ENCODE measurements around the gene DDX56. TPM values are rescaled to one million over a fixed set of nuclear protein-coding genes. Genes with fewer than 3 reads are reported as not detected.

The DDX56 gene
- total and polyA plus RNA-seq, 2 of the 13 experiments (the other 11 are each of a cell fraction or from before 2014, with no cell fraction given), result 82.6 to 120 TPM

DNA sequence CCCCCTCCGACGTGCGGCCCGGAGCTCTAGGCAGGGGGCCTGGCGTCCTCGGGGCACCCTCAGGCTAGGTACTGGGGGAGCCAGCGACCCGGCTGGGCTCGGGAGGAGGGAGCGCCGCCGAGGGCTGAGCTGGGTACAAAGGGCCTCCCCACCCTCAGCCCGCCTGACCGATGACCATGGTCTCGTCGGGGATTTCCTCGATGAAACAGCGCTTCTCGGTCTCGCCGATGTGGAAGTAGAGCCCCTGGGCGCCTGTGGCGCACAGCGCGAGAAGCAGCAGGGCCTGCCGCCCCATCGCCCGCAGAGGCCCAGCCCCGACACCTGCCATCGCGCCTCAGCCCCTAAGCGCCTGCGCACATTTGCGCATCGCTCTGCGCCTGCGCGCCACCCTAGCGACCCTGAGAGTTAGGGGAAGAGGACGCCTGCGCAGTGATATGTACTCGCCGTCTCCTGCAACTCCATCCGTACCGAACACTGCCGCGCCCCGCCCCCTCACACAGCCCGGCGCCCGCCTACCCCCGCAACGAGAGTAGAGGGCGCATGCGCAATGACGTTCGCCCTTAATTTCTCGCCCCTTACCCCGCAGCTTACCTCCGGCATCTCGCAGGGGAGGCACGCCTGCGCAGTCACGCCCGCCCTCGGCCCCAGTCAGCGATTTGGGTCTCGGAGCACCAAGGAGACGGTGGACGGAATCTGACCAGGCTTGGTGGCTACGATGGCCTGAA lies 8.3 kb upstream of the DDX56 start, which contains the start of gene TMED4 (continued):
- TF ChIP-seq ZNF841 (CRISPR knock-in tag; IDR thresholded peaks at IDR 0.05; ENCODE audit: borderline replicate concordance), result no peak
- peak; percentile 68; the same call in 1 of the 2 replicates for TF ChIP-seq ZNF746 (CRISPR knock-in tag; IDR thresholded peaks at IDR 0.05)
- no peak for TF ChIP-seq ZBTB46 (CRISPR knock-in tag; IDR thresholded peaks at IDR 0.05; ENCODE audit: borderline replicate concordance)
- TF ChIP-seq ATF6 (CRISPR knock-in tag; conservative IDR thresholded peaks at IDR 0.05), result no peak
- TF ChIP-seq, protein P1, sequence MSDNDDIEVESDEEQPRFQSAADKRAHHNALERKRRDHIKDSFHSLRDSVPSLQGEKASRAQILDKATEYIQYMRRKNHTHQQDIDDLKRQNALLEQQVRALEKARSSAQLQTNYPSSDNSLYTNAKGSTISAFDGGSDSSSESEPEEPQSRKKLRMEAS (IDR thresholded peaks at IDR 0.05), result no peak; the same call in none of the 2 replicates
- TF ChIP-seq ATF2 (CRISPR knock-in tag; IDR thresholded peaks at IDR 0.05), result peak; percentile 28; the same call in 1 of the 2 replicates
- peak; percentile 87; the same call in 1 of the 2 replicates for TF ChIP-seq ZNF451 (CRISPR knock-in tag; IDR thresholded peaks at IDR 0.05)
- TF ChIP-seq, protein P2, sequence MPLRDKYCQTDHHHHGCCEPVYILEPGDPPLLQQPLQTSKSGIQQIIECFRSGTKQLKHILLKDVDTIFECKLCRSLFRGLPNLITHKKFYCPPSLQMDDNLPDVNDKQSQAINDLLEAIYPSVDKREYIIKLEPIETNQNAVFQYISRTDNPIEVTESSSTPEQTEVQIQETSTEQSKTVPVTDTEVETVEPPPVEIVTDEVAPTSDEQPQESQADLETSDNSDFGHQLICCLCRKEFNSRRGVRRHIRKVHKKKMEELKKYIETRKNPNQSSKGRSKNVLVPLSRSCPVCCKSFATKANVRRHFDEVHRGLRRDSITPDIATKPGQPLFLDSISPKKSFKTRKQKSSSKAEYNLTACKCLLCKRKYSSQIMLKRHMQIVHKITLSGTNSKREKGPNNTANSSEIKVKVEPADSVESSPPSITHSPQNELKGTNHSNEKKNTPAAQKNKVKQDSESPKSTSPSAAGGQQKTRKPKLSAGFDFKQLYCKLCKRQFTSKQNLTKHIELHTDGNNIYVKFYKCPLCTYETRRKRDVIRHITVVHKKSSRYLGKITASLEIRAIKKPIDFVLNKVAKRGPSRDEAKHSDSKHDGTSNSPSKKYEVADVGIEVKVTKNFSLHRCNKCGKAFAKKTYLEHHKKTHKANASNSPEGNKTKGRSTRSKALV (CRISPR knock-in tag; IDR thresholded peaks at IDR 0.05), result peak; percentile 51; the same call in 1 of the 2 replicates
- peak; percentile 78; the same call in 1 of the 2 replicates for TF ChIP-seq UBTF (CRISPR knock-in tag; IDR thresholded peaks at IDR 0.05)
- TF ChIP-seq PLSCR1 (CRISPR knock-in tag; IDR thresholded peaks at IDR 0.05; ENCODE audit: borderline replicate concordance), result no peak
- TF ChIP-seq KDM6A (CRISPR knock-in tag; IDR thresholded peaks at IDR 0.05; ENCODE audit: low read depth), result no peak
- TF ChIP-seq ZNF12 (CRISPR knock-in tag; IDR thresholded peaks at IDR 0.05), result 0 out of 2 replicates have a peak, but pooled peaks have one; percentile 42
- TF ChIP-seq, protein P3, sequence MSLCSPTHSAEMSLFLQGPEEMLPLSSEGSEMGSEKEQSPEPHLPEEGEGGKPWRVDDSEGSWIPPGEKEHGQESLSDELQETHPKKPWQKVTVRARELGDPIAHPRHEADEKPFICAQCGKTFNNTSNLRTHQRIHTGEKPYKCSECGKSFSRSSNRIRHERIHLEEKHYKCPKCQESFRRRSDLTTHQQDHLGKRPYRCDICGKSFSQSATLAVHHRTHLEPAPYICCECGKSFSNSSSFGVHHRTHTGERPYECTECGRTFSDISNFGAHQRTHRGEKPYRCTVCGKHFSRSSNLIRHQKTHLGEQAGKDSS (CRISPR knock-in tag; IDR thresholded peaks at IDR 0.05; ENCODE audit: borderline replicate concordance, low read depth), result no peak

Data from HepG2 (cell line).